Ishikawa (cell line): ENCODE results near the gene MGAT4D.

Experiments used
- CEBPB ChIP-seq: IDR thresholded peaks from 2 replicates; pipeline ENCODE4 v1.6.1; 2012
- CREB1 ChIP-seq: IDR thresholded peaks from 2 replicates; pipeline ENCODE4 v1.6.1; 2012; ENCODE audit warnings: low read depth
- EGR1 ChIP-seq: IDR thresholded peaks from 2 replicates; pipeline ENCODE4 v1.6.1; 2012
- EP300 ChIP-seq: IDR thresholded peaks from 2 replicates; pipeline ENCODE4 v1.6.1; 2012; ENCODE audit warnings: borderline replicate concordance
- FOXM1 ChIP-seq: IDR thresholded peaks from 2 replicates; pipeline ENCODE4 v1.6.1; 2012; ENCODE audit warnings: low read depth, borderline replicate concordance
- MAX ChIP-seq: IDR thresholded peaks from 2 replicates; pipeline ENCODE4 v1.6.1; 2012
- NFIC ChIP-seq: IDR thresholded peaks from 2 replicates; pipeline ENCODE4 v1.6.1; 2012
- RAD21 ChIP-seq: IDR thresholded peaks from 2 replicates; pipeline ENCODE4 v1.6.1; 2012; ENCODE audit warnings: low read depth
- TAF1 ChIP-seq: IDR thresholded peaks from 2 replicates; pipeline ENCODE4 v1.6.1; 2012; ENCODE audit warnings: low read depth, mild to moderate bottlenecking
- TCF12 ChIP-seq: IDR thresholded peaks from 2 replicates; pipeline ENCODE4 v1.6.1; 2012; ENCODE audit warnings: low read depth
- TEAD4 ChIP-seq: IDR thresholded peaks from 2 replicates; pipeline ENCODE4 v1.6.1; 2012
- YY1 ChIP-seq: IDR thresholded peaks from 2 replicates; pipeline ENCODE4 v1.6.1; 2012; ENCODE audit warnings: low read depth
- ZBTB7A ChIP-seq: IDR thresholded peaks from 2 replicates; pipeline ENCODE4 v1.6.1; 2012; ENCODE audit warnings: low read depth
- TF ChIP-seq, protein P1 (sequence below): IDR thresholded peaks from 2 replicates; pipeline ENCODE4 v1.6.1; 2012
- TF ChIP-seq, protein P2 (sequence below): IDR thresholded peaks from 2 replicates; pipeline ENCODE4 v1.6.1; 2012; ENCODE audit warnings: low read depth, mild to moderate bottlenecking

MGAT4D gene

GRCh38 chr4:140497405-140497746, 717 bp downstream of the MGAT4D start:
- no peak for TF ChIP-seq TCF12
- no peak for TF ChIP-seq TAF1
- TF ChIP-seq MAX: no peak
- no peak for TF ChIP-seq ZBTB7A
- TF ChIP-seq NFIC: no peak
- TF ChIP-seq RAD21: no peak
- TF ChIP-seq CEBPB: no peak
- TF ChIP-seq YY1: no peak
- TF ChIP-seq, protein P1, sequence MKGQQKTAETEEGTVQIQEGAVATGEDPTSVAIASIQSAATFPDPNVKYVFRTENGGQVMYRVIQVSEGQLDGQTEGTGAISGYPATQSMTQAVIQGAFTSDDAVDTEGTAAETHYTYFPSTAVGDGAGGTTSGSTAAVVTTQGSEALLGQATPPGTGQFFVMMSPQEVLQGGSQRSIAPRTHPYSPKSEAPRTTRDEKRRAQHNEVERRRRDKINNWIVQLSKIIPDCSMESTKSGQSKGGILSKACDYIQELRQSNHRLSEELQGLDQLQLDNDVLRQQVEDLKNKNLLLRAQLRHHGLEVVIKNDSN: no peak
- TF ChIP-seq EGR1: no peak
- no peak for TF ChIP-seq EP300

- TF ChIP-seq EP300 (no peak), ZBTB7A (no peak), RAD21 (no peak), CREB1 (no peak), MAX (no peak), EGR1 (no peak), YY1 (no peak), CEBPB (no peak), TCF12 (no peak), FOXM1 (no peak), TEAD4 (no peak), NFIC (no peak), TAF1 (no peak)
- TF ChIP-seq, protein P1: no peak
- TF ChIP-seq, protein P2, sequence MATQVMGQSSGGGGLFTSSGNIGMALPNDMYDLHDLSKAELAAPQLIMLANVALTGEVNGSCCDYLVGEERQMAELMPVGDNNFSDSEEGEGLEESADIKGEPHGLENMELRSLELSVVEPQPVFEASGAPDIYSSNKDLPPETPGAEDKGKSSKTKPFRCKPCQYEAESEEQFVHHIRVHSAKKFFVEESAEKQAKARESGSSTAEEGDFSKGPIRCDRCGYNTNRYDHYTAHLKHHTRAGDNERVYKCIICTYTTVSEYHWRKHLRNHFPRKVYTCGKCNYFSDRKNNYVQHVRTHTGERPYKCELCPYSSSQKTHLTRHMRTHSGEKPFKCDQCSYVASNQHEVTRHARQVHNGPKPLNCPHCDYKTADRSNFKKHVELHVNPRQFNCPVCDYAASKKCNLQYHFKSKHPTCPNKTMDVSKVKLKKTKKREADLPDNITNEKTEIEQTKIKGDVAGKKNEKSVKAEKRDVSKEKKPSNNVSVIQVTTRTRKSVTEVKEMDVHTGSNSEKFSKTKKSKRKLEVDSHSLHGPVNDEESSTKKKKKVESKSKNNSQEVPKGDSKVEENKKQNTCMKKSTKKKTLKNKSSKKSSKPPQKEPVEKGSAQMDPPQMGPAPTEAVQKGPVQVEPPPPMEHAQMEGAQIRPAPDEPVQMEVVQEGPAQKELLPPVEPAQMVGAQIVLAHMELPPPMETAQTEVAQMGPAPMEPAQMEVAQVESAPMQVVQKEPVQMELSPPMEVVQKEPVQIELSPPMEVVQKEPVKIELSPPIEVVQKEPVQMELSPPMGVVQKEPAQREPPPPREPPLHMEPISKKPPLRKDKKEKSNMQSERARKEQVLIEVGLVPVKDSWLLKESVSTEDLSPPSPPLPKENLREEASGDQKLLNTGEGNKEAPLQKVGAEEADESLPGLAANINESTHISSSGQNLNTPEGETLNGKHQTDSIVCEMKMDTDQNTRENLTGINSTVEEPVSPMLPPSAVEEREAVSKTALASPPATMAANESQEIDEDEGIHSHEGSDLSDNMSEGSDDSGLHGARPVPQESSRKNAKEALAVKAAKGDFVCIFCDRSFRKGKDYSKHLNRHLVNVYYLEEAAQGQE: no peak
Observed at GRCh38 chr4:140485939-140486338, 12.2 kb downstream of the MGAT4D start.

- TF ChIP-seq ZBTB7A: no peak
- TF ChIP-seq, protein P1: no peak
- TF ChIP-seq FOXM1: no peak
- TF ChIP-seq EGR1: no peak
- TF ChIP-seq MAX: no peak
- no peak for TF ChIP-seq CREB1
- TF ChIP-seq, protein P2: no peak
- TF ChIP-seq EP300: no peak
- no peak for TF ChIP-seq YY1
- no peak for TF ChIP-seq CEBPB
- no peak for TF ChIP-seq TEAD4
- no peak for TF ChIP-seq TCF12
- TF ChIP-seq NFIC: no peak
- no peak for TF ChIP-seq TAF1
Observed at GRCh38 chr4:140483445-140483844, 14.6 kb downstream of the MGAT4D start.

DNA sequence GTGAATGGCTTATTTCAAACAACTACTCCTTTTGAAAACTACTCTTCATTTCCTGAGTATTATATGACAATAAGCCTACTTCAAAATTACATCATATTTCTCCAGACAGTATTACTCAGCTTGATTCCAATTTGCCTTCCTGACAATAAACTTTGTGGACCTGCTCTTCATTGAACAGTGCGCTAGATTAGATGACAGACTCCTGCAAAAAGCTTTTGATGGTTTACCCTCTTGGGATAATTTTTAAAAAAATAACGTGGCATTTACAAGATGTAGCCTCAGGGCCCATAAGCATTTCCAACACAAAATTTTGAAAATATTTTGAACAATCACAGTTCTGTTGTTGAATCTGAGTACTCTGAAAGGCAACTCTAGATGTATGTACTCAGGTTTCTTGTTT, 25.9 kb downstream of the MGAT4D start:
- TF ChIP-seq CEBPB (no peak), FOXM1 (no peak), TEAD4 (no peak), EP300 (no peak), RAD21 (no peak), EGR1 (no peak), YY1 (no peak), TAF1 (no peak)
- TF ChIP-seq, protein P1: no peak
